KOPT-K1 (cell line): Measurements from ENCODE around the gene XPR1.

Experiments
- H3K27ac ChIP-seq: fragments of 200-600 bp; sonication (generic); 2 replicates; pipeline ENCODE4 v1.5.1; 2016; ENCODE audit warnings: antibody characterized with exemption, mild to moderate bottlenecking, low read depth, low read length; ENCODE audit not compliant: poor library complexity, severe bottlenecking
- H3K36me3 ChIP-seq: fragments of 200-600 bp; sonication (generic); 2 replicates; pipeline ENCODE4 v1.5.1; 2017; ENCODE audit warnings: antibody characterized with exemption, mild to moderate bottlenecking, low read length, moderate library complexity; ENCODE audit not compliant: insufficient read depth
- H3K9me3 ChIP-seq: fragments of 200-600 bp; sonication (generic); 2 replicates; pipeline ENCODE4 v1.5.1; 2017; ENCODE audit warnings: antibody characterized with exemption, low read length, mild to moderate bottlenecking; ENCODE audit not compliant: insufficient read depth, poor library complexity, severe bottlenecking

The XPR1 gene

DNA sequence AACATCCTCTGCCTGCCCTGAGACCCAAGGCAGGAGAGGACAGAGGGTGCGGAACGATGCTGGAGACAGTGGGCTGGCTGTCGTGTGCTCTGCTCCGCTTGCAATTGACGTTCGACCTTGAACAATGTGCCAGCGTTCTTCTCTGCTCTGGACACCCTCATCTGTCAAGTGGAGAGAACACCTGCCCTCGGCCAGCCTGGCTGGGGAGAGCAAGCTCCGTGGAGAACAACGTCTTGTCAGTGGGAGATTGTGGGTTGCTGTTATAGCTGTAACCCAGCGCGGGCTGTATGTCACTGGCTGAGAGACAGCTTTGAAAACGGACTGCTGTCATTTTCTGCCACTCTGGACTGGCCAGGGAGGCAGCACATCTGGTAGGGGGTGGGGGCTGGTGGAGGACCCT, 295.5 kb downstream of the XPR1 start:
- no peaks in the 10 kb centered on the region for H3K36me3 ChIP-seq
- no peaks in the 10 kb centered on the region for H3K9me3 ChIP-seq
- H3K27ac ChIP-seq = peak overlapping the region; percentile 82

GRCh38 chr1:180927841-180928240, 296.0 kb downstream of the XPR1 start:
- no peaks in the 10 kb centered on the region for H3K36me3 ChIP-seq
- no peaks in the 10 kb centered on the region for H3K9me3 ChIP-seq
- H3K27ac ChIP-seq = peak overlapping the region; percentile 82

GRCh38 chr1:180928331-180929230, 296.8 kb downstream of the XPR1 start:
- H3K36me3 ChIP-seq = no peaks in the 10 kb centered on the region
- H3K9me3 ChIP-seq = no peaks in the 10 kb centered on the region
- peak overlapping the region; percentile 82 for H3K27ac ChIP-seq

GRCh38 chr1:180929389-180929788, 297.6 kb downstream of the XPR1 start:
- H3K36me3 ChIP-seq = no peaks in the 10 kb centered on the region
- H3K27ac ChIP-seq = no peak overlapping the region

DNA sequence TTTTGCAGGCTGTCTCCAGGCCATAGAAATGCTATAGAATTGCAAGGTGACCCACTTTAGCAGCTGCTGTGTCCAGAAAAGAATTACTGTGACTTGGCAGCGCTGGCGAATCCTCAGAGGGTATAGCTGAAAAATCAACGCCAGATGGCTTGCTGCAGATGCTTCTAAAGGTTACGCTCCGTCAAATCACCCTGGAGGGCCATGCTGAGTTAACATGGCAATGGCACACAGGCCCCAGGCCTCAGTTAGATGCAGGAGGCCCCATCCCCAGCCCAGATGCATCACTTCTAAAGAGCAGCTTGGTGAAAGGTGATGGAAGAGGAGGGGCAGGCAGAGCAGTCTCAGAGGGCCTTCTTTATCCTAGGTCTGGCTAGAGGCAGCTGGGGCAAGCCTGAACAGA, 298.9 kb downstream of the XPR1 start:
- Histone ChIP-seq H3K36me3 (no peaks in the 10 kb centered on the region), H3K27ac (peak overlapping the region; percentile 36), H3K9me3 (no peaks in the 10 kb centered on the region)

More at GRCh38 chr1:180929389-180929788, 297.6 kb downstream of the XPR1 start:
- H3K9me3 ChIP-seq = no peaks in the 10 kb centered on the region

DNA sequence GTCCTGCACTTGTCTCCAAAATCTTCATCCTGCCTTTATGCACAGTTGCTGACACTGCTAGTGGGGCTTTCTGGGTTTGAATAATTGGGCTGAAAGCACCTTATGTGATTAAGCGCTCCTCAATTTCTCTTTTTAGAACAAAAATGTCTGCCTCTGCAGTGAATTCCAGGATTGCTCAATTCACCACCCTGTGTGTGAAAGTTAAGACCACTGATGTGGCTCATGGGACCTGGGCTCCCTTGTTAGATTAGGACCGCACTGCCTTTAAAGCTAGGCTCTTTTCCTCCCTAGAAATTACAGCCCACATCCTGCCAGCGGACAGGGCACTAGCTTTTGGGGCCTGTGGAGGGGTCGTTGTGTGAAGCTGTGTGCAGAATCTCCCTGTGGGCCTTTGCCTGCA, 299.7 kb downstream of the XPR1 start:
- Histone ChIP-seq H3K27ac (peak overlapping the region; percentile 36), H3K9me3 (no peaks in the 10 kb centered on the region), H3K36me3 (no peaks in the 10 kb centered on the region)

GRCh38 chr1:180932378-180932777, 300.6 kb downstream of the XPR1 start:
- H3K36me3 ChIP-seq = no peaks in the 10 kb centered on the region
- H3K9me3 ChIP-seq = no peaks in the 10 kb centered on the region
- H3K27ac ChIP-seq = no peak overlapping the region

- Histone ChIP-seq H3K9me3 (no peaks in the 10 kb centered on the region), H3K36me3 (no peaks in the 10 kb centered on the region), H3K27ac (no peak overlapping the region)
These were observed 301.3 kb downstream of the XPR1 start for GRCh38 chr1:180933141-180933540.

- Histone ChIP-seq H3K9me3 (no peaks in the 10 kb centered on the region), H3K27ac (peak overlapping the region; percentile 40), H3K36me3 (no peaks in the 10 kb centered on the region)
These were observed 302.7 kb downstream of the XPR1 start for GRCh38 chr1:180934563-180934962.

GRCh38 chr1:180935326-180936109, 303.7 kb downstream of the XPR1 start:
- Histone ChIP-seq H3K9me3 (no peaks in the 10 kb centered on the region), H3K27ac (peak overlapping the region; percentile 40), H3K36me3 (no peaks in the 10 kb centered on the region)

DNA sequence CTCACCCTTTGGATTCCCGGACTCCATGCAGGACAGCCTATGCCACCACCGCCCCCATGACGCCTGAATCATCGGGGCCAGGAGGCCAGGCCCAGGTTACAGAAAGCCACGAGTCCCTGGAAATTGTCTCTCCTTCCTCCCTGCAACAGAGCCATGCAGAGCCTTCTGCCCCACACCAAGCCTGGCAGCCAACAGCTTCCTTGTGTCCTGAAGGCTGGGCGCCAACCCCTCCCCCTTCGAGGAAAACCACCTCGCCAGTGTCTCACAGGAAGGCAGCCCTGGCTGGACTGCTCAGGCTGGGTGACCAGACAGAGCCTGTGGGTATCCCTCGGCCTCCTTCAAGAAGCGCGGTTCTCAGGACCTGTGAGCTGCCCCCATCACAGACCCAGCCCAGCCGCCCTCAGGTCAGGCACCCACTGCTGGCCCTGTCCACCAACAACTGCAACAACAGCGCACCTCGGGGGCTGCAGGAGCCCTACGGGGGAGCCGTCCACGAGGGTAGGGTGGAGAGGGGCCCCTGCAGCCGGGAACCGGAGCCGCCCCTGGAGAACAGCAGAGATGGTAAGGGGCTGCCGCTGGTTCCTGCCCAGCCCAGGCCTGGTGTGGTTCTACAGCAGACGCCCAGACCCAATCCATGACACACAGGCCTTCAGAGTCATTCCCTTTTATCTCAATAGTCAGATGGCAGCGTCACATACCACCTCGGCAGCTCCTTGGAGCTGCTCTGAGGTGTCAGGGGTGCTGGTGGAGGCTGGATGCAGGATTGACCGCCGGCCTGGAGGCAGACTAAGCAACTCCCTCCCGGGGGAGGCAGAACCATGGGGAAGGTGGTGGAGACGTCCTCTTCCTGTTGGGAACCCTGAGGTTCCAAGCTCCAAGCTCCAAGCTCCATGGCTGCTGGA, 304.5 kb downstream of the XPR1 start:
- H3K9me3 ChIP-seq = no peaks in the 10 kb centered on the region
- peak overlapping the region; percentile 40 for H3K27ac ChIP-seq
- no peaks in the 10 kb centered on the region for H3K36me3 ChIP-seq

DNA sequence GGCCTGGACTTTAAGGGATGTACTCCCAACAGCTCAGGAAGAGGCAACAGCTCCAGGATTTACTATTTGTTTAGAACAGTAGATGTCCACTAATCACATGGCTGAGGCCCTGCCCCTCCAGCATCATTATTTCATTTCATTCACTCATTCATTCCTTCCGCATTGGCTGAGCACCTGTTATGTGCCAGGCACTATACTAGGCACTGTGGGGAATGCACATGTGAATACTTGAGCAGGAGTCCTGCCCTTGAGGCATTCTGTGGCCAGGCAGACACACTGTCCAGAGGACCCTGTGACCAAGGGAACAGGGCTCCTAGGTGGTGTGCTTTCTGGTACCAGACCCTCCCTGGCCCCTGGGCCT, 305.2 kb downstream of the XPR1 start:
- Histone ChIP-seq H3K36me3 (no peaks in the 10 kb centered on the region), H3K9me3 (no peaks in the 10 kb centered on the region), H3K27ac (peak overlapping the region; percentile 40)

DNA sequence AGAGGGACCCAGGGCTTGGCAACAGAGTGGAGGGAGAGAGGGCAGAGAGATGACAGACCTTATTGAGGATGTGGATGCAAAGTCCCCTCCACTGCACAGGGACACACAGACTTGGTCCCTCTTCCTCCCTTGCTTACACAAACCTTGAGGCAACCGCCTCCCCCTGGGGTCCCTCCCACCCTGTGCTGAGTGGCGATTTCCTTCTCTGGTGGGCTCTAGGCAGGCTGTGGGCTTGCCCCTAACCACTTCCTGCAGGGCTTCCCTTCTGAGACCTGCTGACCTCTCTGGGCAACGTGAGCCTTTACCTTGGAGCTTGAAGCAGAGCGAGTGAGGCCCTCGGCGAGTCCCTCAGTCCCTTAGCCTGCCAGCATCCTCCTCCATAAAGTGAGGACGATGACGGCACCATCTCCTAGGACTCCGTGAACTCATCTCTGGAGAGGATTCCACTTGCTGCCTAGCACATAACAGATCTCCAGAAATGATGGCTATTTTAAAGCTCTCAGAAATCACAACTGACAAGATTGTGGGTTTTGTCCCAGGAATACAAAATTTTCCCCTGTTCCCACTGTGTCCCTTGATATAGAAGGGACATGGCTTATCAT, 305.9 kb downstream of the XPR1 start:
- Histone ChIP-seq H3K9me3 (no peaks in the 10 kb centered on the region), H3K36me3 (no peaks in the 10 kb centered on the region), H3K27ac (peak overlapping the region; percentile 45)

DNA sequence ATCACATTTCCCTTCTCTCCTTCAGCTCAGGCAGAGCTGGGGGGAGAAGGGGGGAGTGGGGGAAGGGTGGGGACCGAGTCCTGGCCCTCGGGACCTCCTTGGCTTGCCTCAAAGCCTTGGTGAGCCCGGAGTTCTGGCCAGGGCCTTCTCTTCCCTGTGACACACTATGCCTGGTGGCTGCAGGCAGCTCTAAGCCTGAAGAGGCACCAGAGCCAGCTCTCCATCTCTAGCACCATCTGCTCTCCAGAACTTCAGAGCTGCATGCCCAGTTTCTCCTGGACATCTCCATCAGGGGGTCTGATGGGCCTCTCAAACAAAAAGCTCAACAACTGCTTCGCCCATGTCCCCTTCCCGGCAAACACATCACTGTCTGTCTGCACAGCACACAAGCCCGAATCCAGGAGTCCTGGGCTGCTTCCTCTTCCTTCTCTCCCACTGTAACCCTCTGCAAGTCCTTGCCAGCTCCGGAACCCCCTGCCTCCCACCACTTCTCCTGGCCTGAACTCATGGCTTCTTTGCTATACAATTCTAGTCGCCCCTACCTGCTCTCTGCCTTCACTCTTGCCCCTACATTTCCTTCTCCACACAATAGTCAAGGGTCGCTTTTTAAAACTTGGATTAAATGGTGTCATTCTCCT, 307.4 kb downstream of the XPR1 start:
- H3K36me3 ChIP-seq = no peaks in the 10 kb centered on the region
- peak overlapping the region; percentile 45 for H3K27ac ChIP-seq
- no peaks in the 10 kb centered on the region for H3K9me3 ChIP-seq
